GM12878 (cell line): Measurements from ENCODE around the gene ARFGAP3. TPM values are rescaled to one million over a fixed set of nuclear protein-coding genes. Genes with fewer than 3 reads are reported as not detected.

Source experiments
- HDGF ChIP-seq: fragments of 450-650 bp; IDR thresholded peaks from 2 replicates; pipeline ENCODE4 v1.6.1; 2016; ENCODE audit warnings: antibody characterized with exemption
- MEF2A ChIP-seq: IDR thresholded peaks from 2 replicates; pipeline ENCODE4 v1.6.1; 2011; ENCODE audit warnings: low read depth, mild to moderate bottlenecking, low read length, moderate library complexity; ENCODE audit not compliant: insufficient read depth
- MEF2B ChIP-seq: fragments of 450-650 bp; IDR thresholded peaks from 2 replicates; pipeline ENCODE4 v1.6.1; 2018; ENCODE audit warnings: mild to moderate bottlenecking, moderate library complexity; ENCODE audit not compliant: partially characterized antibody, poor library complexity, severe bottlenecking
- SUPT20H ChIP-seq: IDR thresholded peaks from 2 replicates; pipeline ENCODE4 v1.6.1; 2011; ENCODE audit warnings: low read depth, mild to moderate bottlenecking, low read length, moderate library complexity, borderline replicate concordance; ENCODE audit not compliant: control insufficient read depth
- TCF7 ChIP-seq: IDR thresholded peaks from 2 replicates; pipeline ENCODE4 v1.6.1; 2014; ENCODE audit warnings: antibody characterized with exemption, borderline replicate concordance
- ZBTB11 ChIP-seq: fragments of 450-650 bp; formaldehyde crosslinking; IDR thresholded peaks from 2 replicates; pipeline ENCODE4 v1.5.0; 2022; ENCODE audit warnings: mild to moderate bottlenecking, missing genetic modification characterization
- polyA plus RNA-seq, 11 experiments: library from polyadenylated mRNA; depleted of rRNA in 4 of 11; unstranded in 6 of 11; stranded (reverse) in 5 of 11; fragments of >200 nt; fragmentation: Nextera tagmentation in 4 of 11; fragmentation: Illumina TruSeq in 1 of 11; extraction: Ambion mirVana in 4 of 11; extraction: Trizol in 1 of 11; gene quantifications; 1 replicate in 1 of 11; 2 replicates in 10 of 11; pipeline versions ENCODE4 v1.2.1 to v1.2.3, GENCODE V29; 2011 to 2016; ENCODE audit warnings: inconsistent platforms in 2 of 11, missing spikeins in 2 of 11, low read depth in 1 of 11
- total RNA-seq, 4 experiments: library from RNA; depleted of rRNA in 3 of 4; stranded (reverse); fragments of >200 nt in 3 of 4; fragmentation: Illumina TruSeq in 1 of 4; extraction: Trizol in 1 of 4; gene quantifications; 2 replicates each; pipeline versions ENCODE4 v1.2.1 to v1.2.3, GENCODE V29; 2013 to 2021
- TF ChIP-seq, protein P1 (sequence below): fragments of 450-650 bp; IDR thresholded peaks from 2 replicates; pipeline ENCODE4 v1.6.1; 2018; ENCODE audit warnings: mild to moderate bottlenecking, low read depth, moderate library complexity; ENCODE audit not compliant: partially characterized antibody

ARFGAP3 gene
- total and polyA plus RNA-seq, 10 of the 15 experiments (the other 5 are each of a cell fraction or from before 2014, with no cell fraction given): 29.7 to 50.8 (median 39.5) TPM

DNA sequence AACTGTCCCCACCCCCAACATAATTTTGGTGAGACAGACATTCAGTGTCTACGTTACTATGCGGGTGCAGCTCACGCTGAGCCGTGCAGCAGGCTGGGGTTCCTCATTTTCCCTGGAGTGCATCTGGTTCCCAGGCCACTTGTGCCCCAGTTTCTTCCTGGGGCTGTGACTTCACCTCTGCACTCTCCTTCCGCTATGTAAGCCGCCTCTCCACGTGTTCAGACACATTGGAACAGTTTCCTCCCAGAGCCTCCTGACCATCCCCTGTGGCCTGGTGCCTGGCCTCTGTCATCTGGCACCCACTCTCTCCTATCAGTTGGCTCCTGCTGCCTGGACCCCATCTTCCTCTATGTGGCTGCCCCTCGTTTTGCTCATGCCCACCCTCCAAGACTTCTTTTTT, 90.2 kb downstream of the ARFGAP3 start (continued):
- no peak for TF ChIP-seq ZBTB11 (CRISPR knock-in tag)
- no peak for TF ChIP-seq MEF2A
- no peak for TF ChIP-seq SUPT20H
- TF ChIP-seq MEF2B: no peak
- TF ChIP-seq HDGF: no peak
- TF ChIP-seq TCF7: no peak
- TF ChIP-seq, protein P1, sequence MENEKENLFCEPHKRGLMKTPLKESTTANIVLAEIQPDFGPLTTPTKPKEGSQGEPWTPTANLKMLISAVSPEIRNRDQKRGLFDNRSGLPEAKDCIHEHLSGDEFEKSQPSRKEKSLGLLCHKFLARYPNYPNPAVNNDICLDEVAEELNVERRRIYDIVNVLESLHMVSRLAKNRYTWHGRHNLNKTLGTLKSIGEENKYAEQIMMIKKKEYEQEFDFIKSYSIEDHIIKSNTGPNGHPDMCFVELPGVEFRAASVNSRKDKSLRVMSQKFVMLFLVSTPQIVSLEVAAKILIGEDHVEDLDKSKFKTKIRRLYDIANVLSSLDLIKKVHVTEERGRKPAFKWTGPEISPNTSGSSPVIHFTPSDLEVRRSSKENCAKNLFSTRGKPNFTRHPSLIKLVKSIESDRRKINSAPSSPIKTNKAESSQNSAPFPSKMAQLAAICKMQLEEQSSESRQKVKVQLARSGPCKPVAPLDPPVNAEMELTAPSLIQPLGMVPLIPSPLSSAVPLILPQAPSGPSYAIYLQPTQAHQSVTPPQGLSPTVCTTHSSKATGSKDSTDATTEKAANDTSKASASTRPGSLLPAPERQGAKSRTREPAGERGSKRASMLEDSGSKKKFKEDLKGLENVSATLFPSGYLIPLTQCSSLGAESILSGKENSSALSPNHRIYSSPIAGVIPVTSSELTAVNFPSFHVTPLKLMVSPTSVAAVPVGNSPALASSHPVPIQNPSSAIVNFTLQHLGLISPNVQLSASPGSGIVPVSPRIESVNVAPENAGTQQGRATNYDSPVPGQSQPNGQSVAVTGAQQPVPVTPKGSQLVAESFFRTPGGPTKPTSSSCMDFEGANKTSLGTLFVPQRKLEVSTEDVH: no peak
